HG03521 (cell line): ENCODE measurements around the gene ABLIM2.

Experiments
- ATAC-seq: cut with Tn5 transposase; IDR thresholded peaks from one replicate; pipeline ENCODE4 v1.9.1; 2021; ENCODE audit warnings: mild to moderate bottlenecking, moderate library complexity; ENCODE audit not compliant: unreplicated experiment

Gene ABLIM2

GRCh38 chr4:8088966-8089491, 69.6 kb downstream of the ABLIM2 start:
- ATAC-seq = no peak

- ATAC-seq = no peak
Measured at GRCh38 chr4:8087921-8088495, 70.6 kb downstream of the ABLIM2 start.

- ATAC-seq = no peak
Measured at GRCh38 chr4:8086783-8087445, 71.7 kb downstream of the ABLIM2 start.

GRCh38 chr4:8085491-8086117, 73.0 kb downstream of the ABLIM2 start:
- no peak for ATAC-seq

GRCh38 chr4:8084712-8085490, 73.7 kb downstream of the ABLIM2 start:
- no peak for ATAC-seq

DNA sequence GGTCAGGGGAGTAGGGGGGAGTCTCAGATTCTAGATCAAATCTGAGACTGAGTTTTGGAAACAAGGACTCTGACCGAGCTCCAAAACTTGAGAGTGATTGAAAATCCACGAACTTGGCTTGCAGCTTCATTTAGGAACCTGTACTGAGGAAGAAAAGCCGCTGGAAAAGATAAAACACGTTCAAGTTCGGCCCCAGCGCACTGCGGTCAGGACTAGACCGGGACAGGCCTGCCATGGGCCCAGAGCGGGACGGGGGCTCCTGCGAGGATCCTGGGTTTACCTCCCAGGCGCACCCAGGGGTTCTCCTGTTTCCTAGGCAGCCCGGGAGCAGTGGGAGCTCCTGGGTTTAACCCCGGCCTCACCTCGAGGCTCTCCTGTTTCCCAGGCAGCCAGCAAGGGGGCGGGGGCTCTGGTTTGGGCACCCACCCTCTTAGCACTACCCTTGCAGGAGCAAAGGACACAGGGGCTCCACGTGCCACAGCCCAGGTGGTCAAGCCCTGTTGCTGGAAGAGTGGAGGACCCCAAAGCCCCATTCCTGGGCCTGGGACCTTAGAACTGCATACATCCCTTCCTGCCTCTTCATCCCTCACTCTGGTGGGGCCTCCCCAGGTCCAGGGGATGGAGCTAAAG, 74.5 kb downstream of the ABLIM2 start:
- ATAC-seq = no peak

DNA sequence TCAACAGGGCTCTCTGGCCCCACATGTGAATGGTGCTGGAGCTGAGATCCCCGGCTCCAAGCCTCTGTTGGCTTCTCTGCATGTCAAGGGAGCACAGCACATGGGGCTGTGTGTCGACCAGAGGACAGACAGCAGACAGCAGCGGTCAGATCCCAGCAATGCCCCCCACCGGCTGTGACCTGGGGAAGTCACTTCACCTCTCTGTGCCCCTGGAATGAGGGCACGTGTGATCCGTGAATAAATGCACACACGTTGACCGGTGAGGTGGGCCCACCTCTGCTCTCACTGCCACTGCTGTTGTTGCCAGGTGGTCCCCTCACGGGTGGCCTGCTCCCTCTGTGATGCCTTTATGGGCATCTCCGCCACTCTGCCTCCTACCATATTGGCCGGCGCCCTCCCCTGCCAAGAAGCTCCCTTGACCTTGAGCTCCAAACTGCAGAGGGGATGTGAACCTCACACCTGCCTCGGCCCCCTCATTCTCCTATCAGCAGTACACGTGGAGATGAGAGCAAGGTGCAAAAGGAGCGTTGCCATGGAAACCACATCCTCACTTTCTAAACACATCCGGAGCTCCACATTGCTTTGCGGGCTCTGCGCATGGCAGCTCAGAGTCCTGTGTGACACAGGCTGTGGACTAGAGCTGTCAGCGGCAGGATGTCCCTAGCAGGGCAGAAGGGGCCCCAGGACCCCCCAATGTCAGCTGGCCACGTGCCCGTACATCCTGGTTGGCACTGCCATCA, 75.4 kb downstream of the ABLIM2 start:
- ATAC-seq = no peak

- no peak for ATAC-seq
Measured at GRCh38 chr4:8082517-8083055, 76.0 kb downstream of the ABLIM2 start.

- ATAC-seq = no peak
Measured at GRCh38 chr4:8081621-8082516, 76.7 kb downstream of the ABLIM2 start.

- ATAC-seq = no peak
Measured at GRCh38 chr4:8081171-8081570, 77.4 kb downstream of the ABLIM2 start.

GRCh38 chr4:8080754-8081065, 77.9 kb downstream of the ABLIM2 start:
- ATAC-seq = no peak

DNA sequence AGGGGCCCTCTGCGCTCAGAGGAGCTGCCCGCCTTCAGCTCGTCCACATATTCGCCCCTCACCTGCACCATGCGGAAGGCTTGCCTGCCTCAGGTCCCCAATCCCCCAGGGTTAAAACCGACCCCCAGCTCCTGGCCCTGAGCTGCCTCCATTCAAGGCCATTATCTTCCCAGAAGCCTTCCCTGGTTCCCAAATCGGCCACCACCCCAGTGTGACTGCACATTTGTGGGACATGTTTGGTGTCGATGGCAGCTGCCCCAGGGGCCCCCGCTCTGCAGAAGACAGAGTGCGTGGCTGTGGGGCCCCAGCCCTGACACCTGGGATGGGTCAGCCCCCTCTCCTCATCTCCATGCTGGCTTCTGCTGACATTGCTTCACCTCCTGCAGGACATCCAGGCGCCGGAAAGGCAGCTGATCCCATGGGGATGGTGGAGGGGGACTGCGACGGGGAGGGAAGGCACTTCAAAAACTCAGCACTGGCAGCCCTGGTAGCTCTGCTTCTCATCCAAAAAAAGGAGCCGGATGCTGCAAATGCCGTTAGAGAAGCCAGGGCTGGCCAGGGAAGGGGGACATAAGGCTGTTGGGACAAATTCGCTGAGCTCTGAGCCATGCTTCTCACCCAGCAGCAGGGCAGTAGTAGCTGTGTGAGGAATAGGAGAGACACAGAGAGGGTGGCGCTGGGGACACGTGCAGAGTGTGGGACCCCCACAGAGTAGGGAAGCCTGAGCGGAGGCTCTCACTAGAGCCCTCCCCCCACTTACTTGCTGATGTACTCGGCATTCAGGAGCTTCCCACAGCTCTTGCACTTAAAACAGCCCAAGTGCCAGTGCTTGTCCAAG, 78.5 kb downstream of the ABLIM2 start:
- no peak for ATAC-seq

DNA sequence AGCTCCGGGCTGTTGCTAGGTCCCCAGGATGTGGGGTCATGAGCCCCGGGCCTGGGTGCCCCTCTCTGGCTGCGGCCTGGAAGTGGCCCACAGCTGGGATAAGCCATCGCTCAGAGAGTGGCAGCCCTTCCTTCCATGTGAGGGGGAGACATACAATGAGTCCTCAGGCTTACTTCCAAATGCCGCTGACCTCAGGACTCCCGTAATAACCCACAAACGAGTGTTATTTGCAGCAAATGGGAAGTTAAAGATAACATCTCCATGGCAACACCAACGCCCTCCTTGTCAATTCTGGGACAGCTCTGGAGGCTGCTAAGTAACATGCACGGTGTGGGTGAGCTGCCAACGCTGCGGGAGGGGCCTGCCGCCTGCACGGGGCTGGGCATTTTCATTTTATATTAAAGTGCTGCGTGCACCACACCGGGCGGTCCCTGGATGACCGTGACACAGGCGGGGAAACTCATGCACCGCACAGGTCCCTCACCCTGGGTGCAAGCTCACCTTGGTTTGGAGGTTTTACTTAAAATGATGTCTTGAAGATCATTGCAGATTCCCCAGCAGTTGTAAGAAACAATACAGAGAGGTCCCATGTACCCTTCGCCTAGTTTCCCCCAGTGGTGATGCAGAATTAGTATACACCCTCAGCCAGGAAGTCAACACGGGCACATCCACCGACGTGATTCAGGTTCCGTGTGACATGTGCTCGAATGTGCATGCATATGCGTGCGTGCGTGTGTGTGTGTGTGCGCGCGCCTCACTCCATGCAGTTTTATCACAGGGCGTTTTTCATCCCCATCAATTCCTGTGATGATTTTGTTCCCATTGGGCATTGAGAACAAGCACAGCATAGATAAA, 79.4 kb downstream of the ABLIM2 start:
- no peak for ATAC-seq

DNA sequence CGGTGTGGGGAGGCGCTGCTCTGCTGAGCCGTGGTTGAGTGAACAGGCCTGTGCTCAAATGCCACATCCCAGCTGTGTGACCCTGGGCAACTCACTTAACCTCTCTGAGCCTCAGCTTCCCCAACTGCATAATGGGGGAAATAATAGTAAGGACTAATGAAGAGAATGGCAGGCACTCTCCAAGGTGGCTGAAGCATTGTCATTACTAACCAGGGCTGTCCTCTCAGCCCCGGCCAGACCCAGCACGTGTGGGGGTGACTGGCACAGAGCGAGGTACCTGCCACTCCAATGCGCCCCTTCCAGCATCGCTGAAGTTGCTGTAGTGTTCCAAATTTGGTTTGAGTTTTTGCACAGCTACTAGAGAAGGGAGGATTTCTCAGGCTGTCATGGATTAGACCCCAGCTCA, 80.0 kb downstream of the ABLIM2 start:
- no peak for ATAC-seq

DNA sequence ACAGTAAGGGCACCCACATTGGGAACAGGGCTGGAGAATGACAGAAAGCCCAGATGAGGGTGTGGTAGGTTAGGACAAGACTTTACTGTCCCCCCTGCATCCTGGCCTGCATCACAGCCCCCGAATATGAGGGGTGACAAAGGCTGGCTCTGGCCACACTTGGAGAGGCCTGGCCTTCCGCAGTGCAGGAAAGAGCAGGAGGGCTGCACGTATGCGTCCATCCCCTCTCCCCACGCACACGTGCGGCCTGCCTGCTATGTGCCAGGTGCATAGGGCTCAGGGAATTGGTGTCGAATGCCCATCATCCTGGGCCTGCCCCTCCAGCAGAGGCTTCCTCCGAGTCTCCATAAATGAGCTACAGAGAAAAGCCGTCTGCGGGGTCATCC, 80.5 kb downstream of the ABLIM2 start:
- ATAC-seq = no peak

DNA sequence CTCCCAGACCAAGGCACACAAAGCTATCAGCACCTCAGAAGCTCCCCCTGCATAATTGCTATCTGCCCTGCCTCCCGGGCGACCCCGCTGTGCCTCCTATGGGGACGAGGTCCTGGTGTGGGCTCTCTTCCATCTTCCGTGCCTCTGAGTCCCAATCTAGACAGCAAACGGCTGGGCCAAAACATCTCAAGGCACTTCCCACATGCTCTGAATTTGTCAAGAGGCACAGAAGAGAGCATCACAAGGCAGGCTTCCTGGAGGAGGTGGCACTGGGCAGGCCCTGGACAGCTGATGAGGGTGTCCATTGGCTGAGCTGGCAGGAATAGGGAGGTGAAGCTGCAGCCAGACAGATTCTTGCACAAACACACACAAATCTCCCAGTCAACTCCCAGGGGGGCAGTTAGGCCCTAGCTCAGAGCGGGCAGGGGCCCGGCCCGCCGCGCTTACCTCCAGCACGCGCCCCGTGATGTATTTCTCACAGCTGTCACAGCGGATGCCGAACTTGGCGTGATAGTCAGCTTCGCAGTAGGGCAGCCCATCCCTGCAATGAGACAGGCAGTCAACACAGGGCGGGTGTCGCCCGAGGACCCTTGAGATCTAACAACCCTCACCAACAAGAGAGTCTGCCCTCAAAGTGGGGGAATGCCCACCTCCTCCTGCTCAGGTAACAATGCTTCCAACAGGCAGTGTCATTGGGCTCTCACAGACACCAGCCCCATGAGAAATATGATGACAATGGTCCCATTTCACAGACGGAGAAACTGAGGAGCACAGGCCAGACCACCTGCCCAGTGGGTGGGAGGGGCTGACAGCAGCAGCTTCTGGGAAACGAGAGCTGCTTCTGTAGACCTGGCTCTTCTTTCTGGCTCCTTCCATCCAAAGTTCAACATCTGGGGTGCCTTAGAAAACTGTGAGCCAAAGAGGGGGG, 81.2 kb downstream of the ABLIM2 start:
- ATAC-seq = no peak
